HEK293 (cell line): ENCODE measurements around the gene CDR2L.
A peak's percentile ranks its signal among the peaks of the same experiment; 100 is the strongest.
"Not testable (repeated sequence)": the region's sequence is repeated elsewhere in the genome, so short reads cannot be mapped to it uniquely, and the experiment has no call there.

Experiments used
- CTCF ChIA-PET: fragments of 350-600 bp; formaldehyde crosslinking; extraction: SDS; loops from one replicate; lab custom pipeline; 2021; ENCODE audit warnings: antibody characterized with exemption; lab: Yijun Ruan, JAX
- POLR2A ChIA-PET: fragments of 300-600 bp; formaldehyde crosslinking; extraction: SDS; loops from one replicate; lab custom pipeline; 2020; ENCODE audit warnings: antibody characterized with exemption, inconsistent platforms; lab: Yijun Ruan, JAX
- H3K27ac ChIP-seq: fragments of 200-500 bp; sonication (Bioruptor generic); 2 replicates; pipeline ENCODE4 v1.5.1; 2014; ENCODE audit warnings: low read depth, low read length, control low read depth, inconsistent platforms; ENCODE audit errors: extremely low read depth
- H3K36me3 ChIP-seq, 2 experiments: fragments of 200-500 bp in 1 of 2; sonication (Bioruptor generic) in 1 of 2; 1 replicate in 1 of 2; 2 replicates in 1 of 2; pipeline ENCODE4 v1.5.1; 2014 to 2017; ENCODE audit warnings: inconsistent platforms in 2 of 2, low read length in 2 of 2; ENCODE audit not compliant: control insufficient read depth in 2 of 2, insufficient read depth in 1 of 2
- H3K4me1 ChIP-seq: fragments of 200-500 bp; sonication (Bioruptor generic); 2 replicates; pipeline ENCODE4 v1.5.1; 2014; ENCODE audit warnings: mild to moderate bottlenecking, low read length, inconsistent platforms; ENCODE audit not compliant: control insufficient read depth, insufficient read depth
- H3K4me3 ChIP-seq: 2 replicates; pipeline ENCODE4 v1.5.1; 2011; ENCODE audit warnings: low read depth, mild to moderate bottlenecking, control low read depth, low read length, moderate library complexity
- H3K9me3 ChIP-seq: fragments of 200-500 bp; sonication (Bioruptor generic); 2 replicates; pipeline ENCODE4 v1.5.1; 2014; ENCODE audit warnings: low read depth, low read length, inconsistent platforms; ENCODE audit not compliant: control insufficient read depth, insufficient read depth
- ELK4 ChIP-seq: IDR thresholded peaks from 2 replicates; pipeline ENCODE4 v1.6.1; 2011; ENCODE audit warnings: mild to moderate bottlenecking, low read depth, low read length, borderline replicate concordance
- HOXC10 ChIP-seq: sonication (generic); formaldehyde crosslinking; IDR thresholded peaks from 2 replicates; pipeline ENCODE4 v1.8.1; 2023; ENCODE audit warnings: mild to moderate bottlenecking, missing genetic modification reagents
- REST ChIP-seq: fragments of 450-650 bp; formaldehyde crosslinking; IDR thresholded peaks from 2 replicates; pipeline ENCODE4 v1.5.1; 2016; ENCODE audit warnings: missing biosample characterization, missing genetic modification characterization
- SCRT1 ChIP-seq: fragments of 450-650 bp; formaldehyde crosslinking; IDR thresholded peaks from 2 replicates; pipeline ENCODE4 v1.5.1; 2016; ENCODE audit warnings: missing biosample characterization, missing genetic modification characterization, borderline replicate concordance
- SCRT2 ChIP-seq: fragments of 450-650 bp; formaldehyde crosslinking; IDR thresholded peaks from 2 replicates; pipeline ENCODE4 v1.5.1; 2016; ENCODE audit warnings: missing biosample characterization, missing genetic modification characterization
- ZBTB17 ChIP-seq: fragments of 450-650 bp; formaldehyde crosslinking; IDR thresholded peaks from 2 replicates; pipeline ENCODE4 v1.5.1; 2016; ENCODE audit warnings: missing biosample characterization, missing genetic modification characterization
- ZNF121 ChIP-seq: fragments of 450-650 bp; formaldehyde crosslinking; IDR thresholded peaks from 2 replicates; pipeline ENCODE4 v1.5.1; 2016; ENCODE audit warnings: missing biosample characterization, missing genetic modification characterization
- ZNF335 ChIP-seq: fragments of 450-650 bp; formaldehyde crosslinking; conservative IDR thresholded peaks from 2 replicates; pipeline ENCODE4 v1.5.1; 2016; ENCODE audit warnings: missing biosample characterization, missing genetic modification characterization
- ZNF362 ChIP-seq: fragments of 450-650 bp; formaldehyde crosslinking; IDR thresholded peaks from 2 replicates; pipeline ENCODE4 v1.5.1; 2016; ENCODE audit warnings: missing biosample characterization, missing genetic modification characterization
- ZNF518A ChIP-seq: fragments of 450-650 bp; formaldehyde crosslinking; conservative IDR thresholded peaks from 2 replicates; pipeline ENCODE4 v1.5.1; 2016; ENCODE audit warnings: low read depth, missing biosample characterization, missing genetic modification characterization
- ZNF560 ChIP-seq: fragments of 450-650 bp; formaldehyde crosslinking; IDR thresholded peaks from 2 replicates; pipeline ENCODE4 v1.5.1; 2017; ENCODE audit warnings: missing biosample characterization, missing genetic modification characterization, borderline replicate concordance
- ZNF600 ChIP-seq: fragments of 450-650 bp; formaldehyde crosslinking; IDR thresholded peaks from 2 replicates; pipeline ENCODE4 v1.5.1; 2016; ENCODE audit warnings: missing biosample characterization, missing genetic modification characterization
- ZNF654 ChIP-seq: fragments of 450-650 bp; formaldehyde crosslinking; IDR thresholded peaks from 2 replicates; pipeline ENCODE4 v1.5.1; 2016; ENCODE audit warnings: low read depth, missing biosample characterization, missing genetic modification characterization
- ZNF664 ChIP-seq: fragments of 450-650 bp; formaldehyde crosslinking; IDR thresholded peaks from 2 replicates; pipeline ENCODE4 v1.5.1; 2016; ENCODE audit warnings: missing biosample characterization, missing genetic modification characterization
- ZNF670 ChIP-seq: fragments of 450-650 bp; formaldehyde crosslinking; IDR thresholded peaks from 2 replicates; pipeline ENCODE4 v1.5.1; 2016; ENCODE audit warnings: missing biosample characterization, missing genetic modification characterization, low read depth
- ZNF76 ChIP-seq: fragments of 450-650 bp; formaldehyde crosslinking; IDR thresholded peaks from 2 replicates; pipeline ENCODE4; 2016; ENCODE audit warnings: low read depth, missing biosample characterization, missing genetic modification characterization, borderline replicate concordance

The CDR2L gene

GRCh38 chr17:74982663-74983313 lies 4.6 kb upstream of the CDR2L start:
- CTCF ChIA-PET = interaction anchor here (0.6 to 3.9 kb wide), 8 partner anchors 19 to 223 kb away, joined by 3 to 18 read pairs (median 6); partner anchors contain the start of genes MRPL58 and NUP85
- Histone ChIP-seq H3K27ac (peak overlapping the region; percentile 79), H3K4me3 (peak overlapping the region; percentile 56)
- not testable (repeated sequence) for H3K4me1 ChIP-seq, H3K9me3 ChIP-seq, H3K36me3 ChIP-seq
- POLR2A ChIA-PET = interaction anchor here (0.5 to 2.3 kb wide), 10 partner anchors 10 to 873 kb away, joined by 3 to 24 read pairs (median 7); partner anchors contain the start of genes FDXR, HID1, MRPL58 and NT5C
- TF ChIP-seq SCRT1 (peak; percentile 87; the same call in 1 of the 2 replicates), ZNF121 (tag by site-specific recombination) (peak; percentile 93), ZBTB17 (peak; percentile 72; the same call in 1 of the 2 replicates), HOXC10 (CRISPR knock-in tag) (peak; percentile 33; the same call in 1 of the 2 replicates), ZNF335 (tag by site-specific recombination) (peak; percentile 69), ZNF654 (tag by site-specific recombination) (0 out of 2 replicates have a peak, but pooled peaks have one; percentile 4), ZNF518A (tag by site-specific recombination) (peak; percentile 55; the same call in 1 of the 2 replicates), SCRT2 (tag by site-specific recombination) (peak; percentile 97), ZNF600 (tag by site-specific recombination) (peak; percentile 78), ZNF76 (tag by site-specific recombination) (peak; percentile 3; the same call in 1 of the 2 replicates), ZNF664 (tag by site-specific recombination) (peak; percentile 75)

GRCh38 chr17:74986206-74986576 lies 1.2 kb upstream of the CDR2L start:
- H3K4me3 ChIP-seq = no peak overlapping the region
- TF ChIP-seq ZNF560 (tag by site-specific recombination) (no peak), REST (tag by site-specific recombination) (no peak), ZNF670 (no peak), ZNF362 (tag by site-specific recombination) (peak; percentile 67; the same call in 1 of the 2 replicates), ELK4 (no peak), ZNF121 (tag by site-specific recombination) (peak; percentile 95)
- TF ChIP-seq, all 188 proteins: peak for 2
- CTCF ChIA-PET = interaction anchor here (3.9 kb wide), 1 partner anchor 26 kb away, joined by 18 read pairs; the partner anchor contains the start of gene MRPL58

More at GRCh38 chr17:74986206-74986576, 1.2 kb upstream of the CDR2L start:
- Histone ChIP-seq H3K27ac (no peak overlapping the region), H3K36me3 (peaks cover 0 to 4% of the 10 kb centered on the region in 2 experiments; a peak in 1 of 3 replicates), H3K4me1 (peaks cover 3% of the 10 kb centered on the region; the same call in 1 of the 2 replicates), H3K9me3 (no peaks in the 10 kb centered on the region)
- POLR2A ChIA-PET = interaction anchor here (0.6 to 2.0 kb wide), 4 partner anchors 14 to 82 kb away, joined by 3 to 6 read pairs (median 4); partner anchors contain the start of genes HID1 and MRPL58
